22Rv1 (cell line): ENCODE results near the gene ABHD18.
A peak's percentile ranks its signal among the peaks of the same experiment; 100 is the strongest.
"Not testable (repeated sequence)": the region's sequence is repeated elsewhere in the genome, so short reads cannot be mapped to it uniquely, and the experiment has no call there.

Experiments used
- H3K27ac ChIP-seq: fragments of 450-650 bp; 2 replicates; pipeline ENCODE4 v1.5.1; 2017
- ZFX ChIP-seq: fragments of 450-650 bp; IDR thresholded peaks from 2 replicates; pipeline ENCODE4 v1.6.1; 2017; ENCODE audit warnings: antibody characterized with exemption, borderline replicate concordance
- TF ChIP-seq, protein P1 (sequence below): fragments of 450-650 bp; IDR thresholded peaks from 2 replicates; pipeline ENCODE4 v1.5.1; 2017; ENCODE audit warnings: mild to moderate bottlenecking

Gene ABHD18

DNA sequence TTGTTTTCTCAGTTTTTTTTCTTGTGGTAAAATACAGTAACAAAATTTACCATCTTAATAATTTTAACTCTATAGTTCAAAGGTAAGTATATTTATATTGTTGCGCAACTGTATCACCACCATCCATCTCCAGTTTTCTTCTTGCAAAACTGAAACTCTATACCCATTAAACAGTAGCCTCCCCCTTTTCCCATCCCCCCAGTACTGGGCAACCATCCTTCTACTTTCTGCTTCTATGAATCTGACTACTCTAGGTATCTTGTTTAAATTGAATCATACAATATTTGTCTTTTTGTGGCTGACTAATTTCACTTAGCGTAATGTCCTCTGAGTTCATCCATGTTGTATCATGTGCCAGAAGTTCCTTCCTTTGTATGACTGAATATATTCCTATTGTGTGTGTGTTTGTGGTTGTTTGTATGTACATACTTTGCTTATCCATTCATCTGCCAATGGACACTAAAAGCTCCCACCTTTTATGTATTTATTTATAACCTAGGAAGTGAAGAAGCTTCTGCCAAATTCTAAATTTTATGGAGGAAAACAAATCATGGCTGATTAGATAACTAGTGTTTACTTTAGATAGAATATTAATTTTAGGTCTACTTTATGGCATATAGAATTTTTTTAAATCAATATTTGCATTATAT is 10.0 kb downstream of the ABHD18 start:
- peak overlapping the region; percentile 63 for H3K27ac ChIP-seq
- no peak for TF ChIP-seq ZFX
- TF ChIP-seq, protein P1, sequence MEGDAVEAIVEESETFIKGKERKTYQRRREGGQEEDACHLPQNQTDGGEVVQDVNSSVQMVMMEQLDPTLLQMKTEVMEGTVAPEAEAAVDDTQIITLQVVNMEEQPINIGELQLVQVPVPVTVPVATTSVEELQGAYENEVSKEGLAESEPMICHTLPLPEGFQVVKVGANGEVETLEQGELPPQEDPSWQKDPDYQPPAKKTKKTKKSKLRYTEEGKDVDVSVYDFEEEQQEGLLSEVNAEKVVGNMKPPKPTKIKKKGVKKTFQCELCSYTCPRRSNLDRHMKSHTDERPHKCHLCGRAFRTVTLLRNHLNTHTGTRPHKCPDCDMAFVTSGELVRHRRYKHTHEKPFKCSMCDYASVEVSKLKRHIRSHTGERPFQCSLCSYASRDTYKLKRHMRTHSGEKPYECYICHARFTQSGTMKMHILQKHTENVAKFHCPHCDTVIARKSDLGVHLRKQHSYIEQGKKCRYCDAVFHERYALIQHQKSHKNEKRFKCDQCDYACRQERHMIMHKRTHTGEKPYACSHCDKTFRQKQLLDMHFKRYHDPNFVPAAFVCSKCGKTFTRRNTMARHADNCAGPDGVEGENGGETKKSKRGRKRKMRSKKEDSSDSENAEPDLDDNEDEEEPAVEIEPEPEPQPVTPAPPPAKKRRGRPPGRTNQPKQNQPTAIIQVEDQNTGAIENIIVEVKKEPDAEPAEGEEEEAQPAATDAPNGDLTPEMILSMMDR, result no peak

DNA sequence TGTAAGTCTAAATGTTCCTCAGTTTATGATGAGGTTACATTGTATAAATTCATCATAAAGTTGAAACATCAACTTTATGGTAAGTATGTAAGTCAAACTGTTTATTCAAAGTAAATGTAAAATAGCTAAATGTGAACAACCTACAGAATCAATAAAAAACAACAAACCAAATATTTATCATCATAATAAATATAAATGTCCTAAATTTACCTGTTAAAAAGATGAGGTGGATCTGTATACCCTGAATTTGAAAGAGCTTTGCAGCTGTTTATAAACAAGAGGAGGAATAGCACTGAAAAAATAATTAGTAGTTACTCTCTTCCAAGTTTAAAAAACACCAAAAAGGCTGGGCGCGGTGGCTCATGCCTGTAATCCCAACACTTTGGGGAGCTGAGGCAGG is 13.7 kb downstream of the ABHD18 start:
- no peak for TF ChIP-seq ZFX
- TF ChIP-seq, protein P1, result no peak
- no peak overlapping the region for H3K27ac ChIP-seq

GRCh38 chr4:127982445-127982844 is 17.2 kb downstream of the ABHD18 start:
- TF ChIP-seq, protein P1, result no peak
- TF ChIP-seq ZFX, result no peak
- no peak overlapping the region for H3K27ac ChIP-seq

- no peak for TF ChIP-seq ZFX
- TF ChIP-seq, protein P1, result peak; percentile 23
- H3K27ac ChIP-seq, result no peak overlapping the region
Observed at GRCh38 chr4:127985989-127986388, 20.8 kb downstream of the ABHD18 start.

DNA sequence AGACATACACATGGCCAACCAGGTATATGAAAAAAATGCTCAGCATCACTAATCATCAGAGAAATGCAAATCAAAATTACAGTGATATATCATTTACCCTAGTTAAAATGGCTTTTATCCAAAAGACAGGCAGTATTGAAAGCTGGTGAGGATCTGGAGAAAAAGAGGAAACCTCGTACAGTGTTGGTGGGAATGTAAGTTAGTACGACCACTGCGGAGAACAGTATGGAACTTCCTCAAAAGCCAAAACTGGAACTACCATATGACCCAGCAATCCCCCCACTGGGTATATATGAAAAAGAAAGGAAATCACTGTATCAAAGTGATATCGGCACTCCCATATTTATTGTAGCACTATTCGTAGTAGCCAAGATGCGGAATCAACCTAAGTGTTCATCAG is 23.4 kb downstream of the ABHD18 start:
- TF ChIP-seq, protein P1, result no peak
- no peak for TF ChIP-seq ZFX
- H3K27ac ChIP-seq, result no peak overlapping the region

- no peak overlapping the region for H3K27ac ChIP-seq
Observed at GRCh38 chr4:127993151-127993550, 27.9 kb downstream of the ABHD18 start.

GRCh38 chr4:127995776-127996175 is 30.6 kb downstream of the ABHD18 start:
- H3K27ac ChIP-seq, result no peak overlapping the region

More at GRCh38 chr4:127993151-127993550, 27.9 kb downstream of the ABHD18 start:
- TF ChIP-seq, protein P1, result no peak
- no peak for TF ChIP-seq ZFX

GRCh38 chr4:127996521-127996920 is 31.3 kb downstream of the ABHD18 start:
- not testable (repeated sequence) for H3K27ac ChIP-seq

More at GRCh38 chr4:127995776-127996175, 30.6 kb downstream of the ABHD18 start:
- TF ChIP-seq ZFX, result no peak
- TF ChIP-seq, protein P1, result no peak
